A549 (cell line): ENCODE data around the gene RIOK2.

Source experiments
- CBX8 ChIP-seq: fragments of 200-600 bp; sonication (generic); IDR thresholded peaks from 2 replicates; pipeline ENCODE4 v1.6.1; 2016
- JUN ChIP-seq, 2 experiments: fragments of >200 bp; sonication (Bioruptor Twin); formaldehyde crosslinking; IDR thresholded peaks; 2 replicates in 1 of 2; 3 replicates in 1 of 2; pipeline ENCODE4 v1.6.1; 2016 to 2017
- POLR2A ChIP-seq: IDR thresholded peaks from 2 replicates; pipeline ENCODE4 v1.6.1; 2012; ENCODE audit warnings: mild to moderate bottlenecking, low read length
- SREBF2 ChIP-seq: fragments of 450-650 bp; IDR thresholded peaks from 2 replicates; pipeline ENCODE4 v1.6.1; 2014; ENCODE audit warnings: mild to moderate bottlenecking, moderate library complexity
- TF ChIP-seq, protein P1 (sequence below): fragments of 250-450 bp; sonication (Bioruptor Pico); IDR thresholded peaks from 2 replicates; pipeline ENCODE4 v1.5.0; 2020; ENCODE audit warnings: low read depth, mild to moderate bottlenecking, moderate library complexity
- TF ChIP-seq, protein P2 (sequence below): fragments of >200 bp; sonication (Bioruptor Twin); formaldehyde crosslinking; IDR thresholded peaks from 3 replicates; pipeline ENCODE4 v1.5.1; 2016

DNA sequence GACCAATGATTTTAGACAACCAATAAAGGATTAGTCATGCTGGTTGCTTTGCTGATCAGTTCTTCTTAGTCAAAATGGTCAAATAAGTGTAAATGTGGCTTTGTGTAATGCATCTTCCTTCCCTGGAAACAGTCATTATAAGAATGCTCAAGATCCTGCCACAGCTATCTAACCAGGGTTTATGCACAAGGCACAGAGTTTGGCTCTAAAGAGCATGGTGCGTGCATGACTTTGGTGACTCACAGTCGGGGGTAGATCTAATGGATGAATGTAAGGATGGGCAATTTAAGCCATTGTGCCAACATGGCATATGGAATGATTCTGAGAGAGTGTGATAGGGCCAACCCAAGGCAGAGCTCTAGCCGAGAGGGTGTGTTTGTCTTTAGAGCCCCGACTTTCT lies 47.2 kb downstream of the RIOK2 start:
- no peak for TF ChIP-seq JUN (IDR thresholded peaks at IDR 0.05)
- TF ChIP-seq SREBF2: no peak
- TF ChIP-seq, protein P1, sequence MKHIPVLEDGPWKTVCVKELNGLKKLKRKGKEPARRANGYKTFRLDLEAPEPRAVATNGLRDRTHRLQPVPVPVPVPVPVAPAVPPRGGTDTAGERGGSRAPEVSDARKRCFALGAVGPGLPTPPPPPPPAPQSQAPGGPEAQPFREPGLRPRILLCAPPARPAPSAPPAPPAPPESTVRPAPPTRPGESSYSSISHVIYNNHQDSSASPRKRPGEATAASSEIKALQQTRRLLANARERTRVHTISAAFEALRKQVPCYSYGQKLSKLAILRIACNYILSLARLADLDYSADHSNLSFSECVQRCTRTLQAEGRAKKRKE (CRISPR knock-in tag): no peak
- TF ChIP-seq, protein P2, sequence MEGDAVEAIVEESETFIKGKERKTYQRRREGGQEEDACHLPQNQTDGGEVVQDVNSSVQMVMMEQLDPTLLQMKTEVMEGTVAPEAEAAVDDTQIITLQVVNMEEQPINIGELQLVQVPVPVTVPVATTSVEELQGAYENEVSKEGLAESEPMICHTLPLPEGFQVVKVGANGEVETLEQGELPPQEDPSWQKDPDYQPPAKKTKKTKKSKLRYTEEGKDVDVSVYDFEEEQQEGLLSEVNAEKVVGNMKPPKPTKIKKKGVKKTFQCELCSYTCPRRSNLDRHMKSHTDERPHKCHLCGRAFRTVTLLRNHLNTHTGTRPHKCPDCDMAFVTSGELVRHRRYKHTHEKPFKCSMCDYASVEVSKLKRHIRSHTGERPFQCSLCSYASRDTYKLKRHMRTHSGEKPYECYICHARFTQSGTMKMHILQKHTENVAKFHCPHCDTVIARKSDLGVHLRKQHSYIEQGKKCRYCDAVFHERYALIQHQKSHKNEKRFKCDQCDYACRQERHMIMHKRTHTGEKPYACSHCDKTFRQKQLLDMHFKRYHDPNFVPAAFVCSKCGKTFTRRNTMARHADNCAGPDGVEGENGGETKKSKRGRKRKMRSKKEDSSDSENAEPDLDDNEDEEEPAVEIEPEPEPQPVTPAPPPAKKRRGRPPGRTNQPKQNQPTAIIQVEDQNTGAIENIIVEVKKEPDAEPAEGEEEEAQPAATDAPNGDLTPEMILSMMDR: no peak
- no peak for TF ChIP-seq POLR2A
- TF ChIP-seq CBX8: no peak
